ENCODE measurements around the gene CREM. TPM values are rescaled to one million over a fixed set of nuclear protein-coding genes. Genes with fewer than 3 reads are reported as not detected.

The CREM gene
- total and polyA plus RNA-seq, 10 of the 15 experiments (the other 5 are each of a cell fraction or from before 2014, with no cell fraction given) = 51.3 to 115 (median 70.6) TPM

- Histone ChIP-seq H3K27ac (ENCODE audit: control insufficient read depth, insufficient read depth) (no peak overlapping the region), H3K36me3 (ENCODE audit: control insufficient read depth in 2 of 2, insufficient read depth in 2 of 2, low read length in 1 of 2) (peaks cover 0 to 3% of the 10 kb centered on the region in 2 experiments; a peak in 1 of 4 replicates), H3K9me3 (replicated peaks; ENCODE audit: control insufficient read depth, insufficient read depth, low read length) (peaks cover 1% of the 10 kb centered on the region; the same call in 1 of the 3 replicates), H3K4me2 (ENCODE audit: control insufficient read depth, insufficient read depth) (no peak overlapping the region), H3K4me1 (ENCODE audit: control insufficient read depth, insufficient read depth, low read length) (peaks cover 14% of the 10 kb centered on the region), H3K9ac (ENCODE audit: control insufficient read depth, insufficient read depth, low read length) (no peak overlapping the region), H3K79me2 (ENCODE audit: control insufficient read depth, insufficient read depth, low read length) (peaks cover 62% of the 10 kb centered on the region), H3K27me3 (replicated peaks in 1 of 2; ENCODE audit: control insufficient read depth in 2 of 2, insufficient read depth in 2 of 2, low read length in 1 of 2) (no peaks in the 10 kb centered on the region), H2AFZ (ENCODE audit: control insufficient read depth, low read depth, low read length) (no peak overlapping the region), H3K4me3 (no peak overlapping the region), H4K20me1 (ENCODE audit: control insufficient read depth, insufficient read depth) (no peaks in the 10 kb centered on the region)
- in situ Hi-C loops (cut with MboI) = no loop called here
- BruUV-seq (replicated peaks) = no TSS peak
- WGBS (ENCODE audit: insufficient coverage, insufficient replicate concordance, low lambda C conversion rate, missing lambda C conversion rate) = 95% methylated on average over 3 of the region's 3 CpGs
- FAIRE-seq (no peak), DNase-seq (ENCODE audit: low read depth, low spot score) (no peak), ATAC-seq (no peak)
- TF ChIP-seq ZNF274 (IDR thresholded peaks at IDR 0.05; ENCODE audit: insufficient read depth, insufficient read length) (no peak), TARDBP (IDR thresholded peaks at IDR 0.05; ENCODE audit: borderline replicate concordance) (no peak), E2F4 (IDR thresholded peaks at IDR 0.05; ENCODE audit: low read depth, low read length) (no peak), ZNF24 (IDR thresholded peaks at IDR 0.05) (no peak), IRF5 (IDR thresholded peaks at IDR 0.05; ENCODE audit: borderline replicate concordance) (no peak), TBL1XR1 (IDR thresholded peaks at IDR 0.05; ENCODE audit: low read depth, low read length) (no peak), YY1 (IDR thresholded peaks at IDR 0.05; ENCODE audit: low read depth, low read length) (no peak), KLF5 (IDR thresholded peaks at IDR 0.05; ENCODE audit: partially characterized antibody) (no peak), MEF2A (IDR thresholded peaks at IDR 0.05; ENCODE audit: insufficient read depth, low read depth, low read length) (no peak), E4F1 (IDR thresholded peaks at IDR 0.05; ENCODE audit: borderline replicate concordance, partially characterized antibody) (no peak), MXI1 (IDR thresholded peaks at IDR 0.05; ENCODE audit: low read depth, low read length) (no peak)
- TF ChIP-seq, protein P1, sequence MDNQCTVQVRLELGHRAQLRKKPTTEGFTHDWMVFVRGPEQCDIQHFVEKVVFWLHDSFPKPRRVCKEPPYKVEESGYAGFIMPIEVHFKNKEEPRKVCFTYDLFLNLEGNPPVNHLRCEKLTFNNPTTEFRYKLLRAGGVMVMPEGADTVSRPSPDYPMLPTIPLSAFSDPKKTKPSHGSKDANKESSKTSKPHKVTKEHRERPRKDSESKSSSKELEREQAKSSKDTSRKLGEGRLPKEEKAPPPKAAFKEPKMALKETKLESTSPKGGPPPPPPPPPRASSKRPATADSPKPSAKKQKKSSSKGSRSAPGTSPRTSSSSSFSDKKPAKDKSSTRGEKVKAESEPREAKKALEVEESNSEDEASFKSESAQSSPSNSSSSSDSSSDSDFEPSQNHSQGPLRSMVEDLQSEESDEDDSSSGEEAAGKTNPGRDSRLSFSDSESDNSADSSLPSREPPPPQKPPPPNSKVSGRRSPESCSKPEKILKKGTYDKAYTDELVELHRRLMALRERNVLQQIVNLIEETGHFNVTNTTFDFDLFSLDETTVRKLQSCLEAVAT (IDR thresholded peaks at IDR 0.05) = no peak
- ChIA-PET CTCF (no interaction called here), SMC1A (ENCODE audit: uncharacterized antibody, unreplicated experiment) (interaction anchor here (0.9 kb wide), 1 partner anchor 9 kb away, joined by 3 read pairs; no protein-coding TSS in a partner anchor), POLR2A (no interaction called here), RAD21 (ENCODE audit: unreplicated experiment) (no interaction called here)
- intact Hi-C loops (cut with micrococcal nuclease; ENCODE audit: unreplicated experiment) = no loop called here
Measured at GRCh38 chr10:35140727-35141126, 14.1 kb downstream of the CREM start.

Measured in GM12878 (cell line).